ENCODE data around the gene ZCCHC7.

GRCh38 chr9:37385286-37385685 is 264.9 kb downstream of the ZCCHC7 start:
- TF ChIP-seq CTCF (IDR thresholded peaks at IDR 0.05), result no peak
- no peak for TF ChIP-seq POLR2A (IDR thresholded peaks at IDR 0.05)
